ENCODE measurements around the gene CES2.
A peak's percentile ranks its signal among the peaks of the same experiment; 100 is the strongest.
"Not testable (repeated sequence)": the region's sequence is repeated elsewhere in the genome, so short reads cannot be mapped to it uniquely, and the experiment has no call there.

Gene CES2

GRCh38 chr16:66955363-66956153 lies 20.2 kb downstream of the CES2 start:
- not testable (repeated sequence) for DNase-seq

GRCh38 chr16:66956154-66956457 lies 20.8 kb downstream of the CES2 start:
- DNase-seq = not testable (repeated sequence)

GRCh38 chr16:66958857-66959703 lies 23.8 kb downstream of the CES2 start:
- no peak for DNase-seq

GRCh38 chr16:66959704-66960161 lies 24.4 kb downstream of the CES2 start:
- no peak for DNase-seq

- no peak for DNase-seq
These were observed 25.0 kb downstream of the CES2 start for GRCh38 chr16:66960270-66960669.

GRCh38 chr16:66961065-66961744 lies 25.9 kb downstream of the CES2 start, which contains the start of gene CES3:
Gene CES3 (plus strand): TSS chr16:66961266. CDS start chr16:66961308, 42 bp downstream.
- peak; percentile 2 for DNase-seq

- DNase-seq = no peak
These were observed 26.6 kb downstream of the CES2 start for GRCh38 chr16:66961914-66962313.

- no peak for DNase-seq
These were observed 28.7 kb downstream of the CES2 start for GRCh38 chr16:66964049-66964448.

GRCh38 chr16:66968847-66969246 lies 33.5 kb downstream of the CES2 start:
- no peak for DNase-seq

GRCh38 chr16:66970775-66971720 lies 35.7 kb downstream of the CES2 start:
- no peak for DNase-seq

GRCh38 chr16:66972983-66973382 lies 37.7 kb downstream of the CES2 start:
- DNase-seq = no peak

- no peak for DNase-seq
These were observed 38.4 kb downstream of the CES2 start for GRCh38 chr16:66973716-66974115.

- DNase-seq = not testable (repeated sequence)
These were observed 39.0 kb downstream of the CES2 start for GRCh38 chr16:66974156-66974931.

GRCh38 chr16:66974932-66975246 lies 39.6 kb downstream of the CES2 start:
- DNase-seq = not testable (repeated sequence)

- DNase-seq = no peak
These were observed 40.1 kb downstream of the CES2 start for GRCh38 chr16:66975302-66975893.

- DNase-seq = no peak
These were observed 41.4 kb downstream of the CES2 start for GRCh38 chr16:66976746-66977145.

- no peak for DNase-seq
These were observed 42.2 kb downstream of the CES2 start for GRCh38 chr16:66977341-66978113.

GRCh38 chr16:66979011-66979717 lies 43.8 kb downstream of the CES2 start:
- DNase-seq = no peak

GRCh38 chr16:66983033-66983432 lies 47.7 kb downstream of the CES2 start:
- DNase-seq = no peak

- no peak for DNase-seq
These were observed 49.6 kb downstream of the CES2 start for GRCh38 chr16:66984892-66985311.
